HG03196 (cell line): ENCODE measurements around the gene JCHAIN.
"Not testable (repeated sequence)": the region's sequence is repeated elsewhere in the genome, so short reads cannot be mapped to it uniquely, and the experiment has no call there.

Experiments used
- ATAC-seq: cut with Tn5 transposase; IDR thresholded peaks from one replicate; pipeline ENCODE4 v1.9.1; 2021; ENCODE audit not compliant: unreplicated experiment

The JCHAIN gene

DNA sequence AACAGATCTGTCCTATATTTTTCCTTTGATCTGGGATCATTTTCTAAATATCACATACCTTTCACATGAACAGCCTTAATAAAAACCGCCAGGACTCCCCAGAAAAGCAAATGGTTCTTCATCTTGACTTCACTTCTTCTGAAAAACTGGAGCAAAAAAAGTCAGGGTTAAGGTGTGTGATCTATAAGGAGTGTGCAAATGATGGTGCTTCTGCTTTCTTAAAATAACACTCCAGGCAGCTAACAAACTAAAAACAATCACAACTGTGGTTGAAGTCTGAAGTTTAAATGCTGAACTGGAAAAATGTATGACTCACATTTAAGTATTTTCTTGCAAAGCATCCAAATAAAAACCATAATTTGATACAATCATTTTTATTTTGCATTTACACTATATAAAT is at the start of gene JCHAIN:
JCHAIN (minus strand) TSS at position 140 of the 400 bp plus-strand sequence; CDS start at position 122, 18 bp downstream.
- no peak for ATAC-seq

DNA sequence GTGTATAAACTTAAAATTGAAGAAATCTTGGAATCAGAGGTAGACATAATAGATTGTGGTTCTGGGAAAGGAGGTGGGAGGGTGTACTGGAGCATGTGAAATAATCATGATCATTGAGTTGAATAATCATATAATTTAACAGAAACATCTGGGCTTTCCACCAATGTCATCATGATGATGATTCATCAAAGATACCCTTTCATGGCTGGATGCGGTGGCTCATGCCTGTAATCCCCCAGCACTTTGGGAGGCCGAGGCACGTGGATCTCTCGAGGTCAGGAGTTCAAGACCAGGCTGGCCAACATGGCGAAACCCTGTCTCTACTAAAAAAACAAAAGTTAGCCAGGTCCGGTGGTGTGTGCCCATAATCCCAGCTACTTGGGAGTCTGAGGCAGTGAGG is 48.8 kb upstream of the JCHAIN start:
- ATAC-seq: peak; percentile 20

DNA sequence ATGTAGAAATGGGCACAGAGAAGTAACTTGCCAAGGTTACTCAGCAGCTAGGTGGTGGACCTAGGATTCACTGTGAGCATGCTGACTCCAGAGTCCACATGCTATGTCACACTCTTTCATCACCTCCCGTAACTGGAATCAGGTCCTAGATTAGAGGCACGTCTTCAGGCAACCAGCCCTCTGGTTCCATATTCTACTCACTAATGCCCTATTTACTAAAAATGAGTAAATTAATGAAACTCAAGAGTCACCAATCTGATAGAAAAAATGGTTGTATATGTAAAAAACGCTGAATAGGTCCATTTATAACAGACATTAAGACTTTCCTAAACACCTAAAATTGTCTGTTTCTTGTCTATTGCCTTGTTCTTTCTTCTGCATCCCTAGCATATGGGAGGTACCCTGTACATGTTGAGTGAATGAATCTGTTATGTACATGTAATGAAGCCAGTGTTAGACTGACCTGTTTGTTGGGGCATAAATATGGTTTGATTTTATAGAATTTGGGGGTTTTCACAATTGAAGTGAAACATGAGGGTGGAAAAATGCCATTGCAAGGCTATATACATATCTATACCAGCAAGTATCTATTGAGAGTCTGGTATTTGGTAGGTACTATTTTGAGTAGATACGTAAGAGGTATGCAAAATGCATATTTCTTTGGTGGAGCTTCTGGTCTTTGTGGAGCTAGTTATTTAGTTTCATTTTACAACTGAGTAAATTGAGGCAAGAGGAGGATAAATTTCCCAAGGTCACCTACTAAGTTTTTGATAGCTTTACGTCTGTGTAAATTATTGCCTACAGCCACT is 48.0 kb upstream of the JCHAIN start:
- peak; percentile 54 for ATAC-seq

DNA sequence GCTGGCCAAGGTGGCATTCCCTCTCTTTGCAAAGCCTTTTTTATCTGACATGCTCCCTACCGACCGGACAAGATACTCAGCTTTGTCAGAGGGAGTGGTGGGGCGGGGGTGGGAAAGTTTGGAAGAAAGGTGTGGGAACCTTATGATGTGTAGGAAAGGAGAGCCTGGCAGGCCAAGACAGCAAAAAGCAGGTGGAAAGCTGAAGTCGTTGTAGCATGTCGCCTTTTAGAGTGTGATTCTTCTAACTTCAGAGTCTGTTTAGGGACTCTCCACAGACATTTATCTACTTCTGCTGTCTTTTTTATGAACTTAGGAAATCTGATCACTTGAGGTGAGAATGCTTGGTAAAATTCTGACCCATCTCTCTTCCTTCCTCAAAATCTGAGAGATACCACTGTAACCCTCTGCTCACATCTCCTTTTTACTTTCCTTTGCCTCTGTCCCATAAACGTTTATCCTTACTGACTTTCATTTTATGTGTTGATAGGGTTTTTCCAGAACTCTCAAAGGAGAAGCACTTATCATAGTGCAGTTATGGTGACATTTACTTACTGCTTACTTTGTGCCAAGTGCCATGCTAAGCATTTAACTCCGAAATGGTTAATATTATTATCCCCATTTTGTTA is 47.3 kb upstream of the JCHAIN start:
- ATAC-seq: no peak

DNA sequence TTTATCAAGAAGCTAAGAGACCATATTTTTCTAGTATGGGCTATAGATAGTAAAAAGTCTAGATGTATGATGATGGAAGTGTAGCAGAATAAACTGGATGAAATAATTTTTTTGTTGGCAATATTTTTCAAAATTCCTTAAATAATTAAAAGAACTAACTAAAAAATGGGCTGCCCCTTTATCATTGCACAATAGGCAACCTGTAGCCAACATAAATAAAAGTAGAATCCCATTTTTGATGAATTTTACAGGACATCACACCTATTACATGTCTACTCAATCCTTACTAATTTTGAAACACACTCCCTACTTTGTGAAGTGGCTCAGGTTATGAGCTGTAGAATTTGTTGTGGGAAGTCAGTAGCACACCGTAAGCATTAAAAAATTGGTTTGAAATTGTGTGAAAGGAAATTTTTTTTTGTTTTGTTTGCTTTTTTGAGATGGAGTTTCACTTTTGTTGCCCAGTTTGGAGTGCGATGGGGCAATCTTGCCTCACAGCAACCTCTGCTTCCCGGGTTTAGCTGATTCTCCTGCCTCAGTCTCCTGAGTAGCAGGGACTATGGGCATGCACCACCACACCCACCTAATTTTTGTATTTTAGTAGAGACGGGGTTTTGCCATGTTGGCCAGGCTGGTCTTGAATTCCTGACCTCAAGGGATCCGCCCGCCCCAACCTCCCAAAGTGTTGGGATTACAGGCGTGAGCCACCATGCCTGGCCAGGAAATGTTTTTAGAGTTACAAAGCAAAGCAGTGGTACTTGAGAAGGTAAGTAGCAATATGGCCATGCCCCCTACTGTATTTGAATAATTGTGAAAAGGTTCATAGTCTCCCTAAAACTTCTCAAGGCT is 46.5 kb upstream of the JCHAIN start:
- ATAC-seq: no peak

DNA sequence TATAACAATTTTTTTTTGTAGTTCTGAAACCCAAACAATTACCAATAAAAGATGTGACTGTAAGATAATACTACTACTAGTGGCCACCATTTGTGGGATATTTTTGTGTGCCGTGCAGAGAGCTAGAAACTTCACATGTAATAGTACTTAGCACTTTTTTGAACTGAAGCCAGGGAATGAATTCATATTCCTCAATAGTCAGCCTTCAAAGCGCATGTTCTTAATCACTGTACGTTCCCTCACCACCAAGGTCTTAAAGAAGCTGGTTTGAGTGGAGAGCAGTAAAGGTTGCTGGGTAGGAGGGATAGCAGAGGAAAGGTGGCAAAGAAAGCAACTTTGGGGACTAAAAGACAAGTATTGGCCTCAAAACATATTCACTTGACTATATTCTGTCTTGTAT is 45.8 kb upstream of the JCHAIN start:
- no peak for ATAC-seq

DNA sequence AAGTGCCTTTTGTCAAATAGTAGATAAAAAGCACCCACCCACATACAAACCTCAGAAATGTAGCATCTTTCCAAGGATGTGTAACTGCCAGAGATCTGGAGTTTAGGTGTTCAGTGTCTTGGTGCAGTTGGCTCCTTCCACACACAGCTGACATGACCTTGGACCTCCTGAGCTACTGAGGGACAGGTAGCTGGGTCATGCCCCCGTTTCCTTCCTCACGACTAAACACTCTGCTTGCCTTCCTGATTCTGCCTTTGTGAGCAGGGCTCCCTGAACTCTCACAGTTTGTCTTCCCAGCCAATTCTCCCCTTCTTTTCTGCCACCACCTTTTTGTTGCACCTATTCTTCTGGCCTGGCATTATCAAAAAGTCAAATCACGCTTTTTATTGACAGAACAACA is 45.3 kb upstream of the JCHAIN start:
- no peak for ATAC-seq

DNA sequence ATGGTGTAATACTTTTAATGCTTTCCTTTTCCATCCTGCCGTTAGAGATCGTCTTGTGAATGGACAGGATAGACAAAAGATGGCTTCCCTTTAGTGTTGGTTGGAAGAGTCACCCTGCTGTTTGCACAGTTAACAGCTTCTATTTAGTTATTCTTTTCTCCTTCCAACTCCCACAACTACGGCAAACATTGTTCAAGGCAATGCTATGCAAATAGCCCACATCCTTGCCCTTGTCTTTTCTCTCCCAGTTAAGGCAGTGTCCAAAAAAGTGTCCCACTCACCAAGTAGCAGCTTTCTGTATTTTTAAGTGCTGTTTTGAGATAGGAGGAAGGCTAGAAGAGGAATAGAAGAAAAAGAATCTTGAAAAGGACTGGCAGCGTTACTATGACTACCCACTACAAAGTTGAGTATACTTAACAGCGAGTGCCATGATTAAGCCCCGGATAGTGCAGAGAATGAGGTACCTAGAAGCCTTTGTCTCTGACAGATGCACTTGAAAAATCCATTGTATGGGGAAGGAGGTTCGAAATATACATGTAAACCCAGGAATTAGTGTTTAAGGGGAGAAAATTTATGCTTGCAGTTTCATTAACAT is 43.4 kb upstream of the JCHAIN start:
- no peak for ATAC-seq

DNA sequence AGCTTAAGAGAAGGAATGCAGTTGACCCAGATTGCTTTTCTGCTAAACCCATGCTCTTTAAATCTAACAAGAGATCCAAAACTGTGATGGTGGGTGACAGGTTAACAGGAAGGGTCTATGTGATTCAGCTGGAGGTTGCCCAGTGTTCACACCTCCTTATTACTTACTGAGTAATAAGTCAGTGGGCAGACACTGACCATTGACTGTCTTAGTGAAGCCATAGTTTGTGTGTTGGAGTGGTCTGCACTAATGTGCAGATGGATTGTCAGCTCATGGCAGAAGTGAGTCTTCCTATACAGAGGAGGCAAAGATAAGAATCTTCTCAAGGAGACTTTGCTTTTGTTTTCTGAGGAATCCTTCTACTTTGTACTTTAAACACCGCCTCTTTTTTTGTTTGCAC is 40.2 kb upstream of the JCHAIN start:
- ATAC-seq: no peak

DNA sequence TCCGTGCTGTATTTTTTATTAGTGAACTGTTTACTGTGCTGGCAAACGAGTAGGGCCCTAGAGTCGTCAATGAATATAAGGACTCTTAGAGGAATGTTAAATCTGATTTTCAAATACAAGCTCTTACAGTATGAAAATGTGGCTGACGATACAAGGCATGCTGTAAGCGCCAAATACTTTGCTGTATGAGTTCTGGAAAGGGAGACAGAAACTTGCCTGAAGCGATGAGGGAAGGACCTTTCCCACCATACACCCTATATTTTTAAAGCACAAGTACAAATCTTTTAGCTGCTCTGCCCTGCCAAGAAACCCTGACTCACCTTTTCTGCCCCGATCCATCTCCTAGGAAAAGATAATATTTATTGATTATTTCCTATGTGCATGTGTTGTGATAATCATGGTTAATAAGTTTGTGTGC is 39.7 kb upstream of the JCHAIN start:
- ATAC-seq: no peak

DNA sequence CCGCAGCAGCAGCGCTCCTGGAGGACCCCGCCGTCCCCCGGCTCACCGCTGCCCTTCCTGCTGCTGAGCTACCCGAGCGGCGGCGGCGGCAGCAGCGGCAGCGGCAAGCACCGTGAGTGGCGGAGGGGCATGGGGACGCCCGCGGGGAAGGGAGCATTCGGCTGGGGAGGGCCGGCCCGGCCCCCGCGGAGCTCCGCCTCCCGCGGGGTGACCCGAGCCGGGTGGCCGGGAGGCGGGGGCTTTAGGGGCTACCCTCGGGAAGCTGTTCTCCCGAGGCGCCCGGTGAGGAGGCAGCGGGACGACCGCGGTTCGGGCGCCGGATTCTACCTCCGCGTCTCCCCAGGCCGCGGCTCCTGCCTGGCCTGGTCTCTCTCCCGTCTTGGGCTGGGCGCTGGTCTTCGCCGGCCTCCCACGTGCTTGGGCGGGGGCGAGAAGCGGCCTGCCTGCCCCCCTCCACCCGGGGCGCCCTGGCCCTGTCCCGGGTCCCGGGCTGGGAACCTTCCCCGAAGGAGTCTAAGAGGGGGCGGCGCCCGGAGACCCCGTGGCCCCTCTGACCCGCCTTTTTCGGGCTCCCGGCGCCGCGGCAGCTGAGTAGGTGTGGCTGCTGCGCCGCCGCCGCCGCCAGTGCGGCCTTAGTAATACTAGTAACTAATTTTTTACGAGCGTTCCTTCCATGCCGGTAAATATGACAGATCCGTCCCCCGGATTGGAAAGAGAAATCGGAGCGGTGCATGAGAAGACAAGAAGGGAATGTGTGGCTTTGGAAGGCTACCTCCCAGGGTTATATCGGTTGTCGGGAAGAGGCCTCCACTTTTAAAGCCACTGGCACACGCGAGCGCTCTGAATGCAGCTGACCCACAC is 39.1 kb upstream of the JCHAIN start:
- peak; percentile 53 for ATAC-seq

DNA sequence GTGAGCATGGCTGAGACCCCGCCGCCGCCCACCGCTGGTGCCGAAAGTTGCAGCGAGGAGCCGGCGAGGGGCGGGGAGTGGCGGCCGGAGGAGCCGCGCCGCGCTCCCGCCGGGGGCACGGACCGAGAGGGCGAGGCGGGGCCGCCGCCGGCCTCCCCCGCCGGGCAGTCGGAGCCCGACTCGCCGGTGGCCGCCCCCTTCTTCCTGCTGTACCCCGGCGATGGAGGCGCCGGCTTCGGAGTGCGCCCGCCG is 38.5 kb upstream of the JCHAIN start:
- peak; percentile 34 for ATAC-seq

DNA sequence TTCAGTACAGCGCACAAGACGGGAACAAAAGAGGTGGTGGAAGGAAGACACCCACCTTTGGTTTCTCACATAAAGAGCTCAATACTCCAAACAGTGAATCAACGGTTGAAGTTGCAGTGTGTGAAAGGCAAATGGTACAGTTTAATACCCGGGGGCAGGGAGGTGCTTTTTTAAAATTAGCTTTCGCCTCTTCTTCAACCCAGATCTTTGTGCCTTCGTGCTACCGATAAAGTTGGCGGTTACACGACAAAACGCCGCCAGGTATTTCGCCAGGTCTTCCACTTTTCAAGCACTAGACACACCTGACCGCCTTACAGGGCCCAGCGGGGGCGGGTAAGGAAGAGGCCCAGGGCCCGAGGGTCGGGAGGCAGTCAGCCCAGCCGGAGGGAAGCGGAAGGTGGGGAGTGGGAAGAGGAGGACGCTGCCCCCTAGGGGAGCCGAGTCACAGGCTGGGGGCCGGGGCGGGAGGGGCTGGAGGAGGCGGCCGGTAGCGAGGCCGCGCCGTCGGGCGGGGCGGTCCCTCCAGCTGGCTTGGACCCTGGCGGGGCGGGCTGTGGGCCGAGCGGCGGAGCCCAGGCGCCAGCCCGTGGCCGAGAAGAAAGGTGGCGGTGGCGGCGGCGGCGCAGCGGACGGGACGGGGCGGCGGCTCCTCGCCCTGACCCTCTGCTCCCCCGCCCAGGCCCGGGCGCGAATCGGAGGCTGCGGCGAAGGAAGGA is 38.1 kb upstream of the JCHAIN start:
- peak; percentile 65 for ATAC-seq

DNA sequence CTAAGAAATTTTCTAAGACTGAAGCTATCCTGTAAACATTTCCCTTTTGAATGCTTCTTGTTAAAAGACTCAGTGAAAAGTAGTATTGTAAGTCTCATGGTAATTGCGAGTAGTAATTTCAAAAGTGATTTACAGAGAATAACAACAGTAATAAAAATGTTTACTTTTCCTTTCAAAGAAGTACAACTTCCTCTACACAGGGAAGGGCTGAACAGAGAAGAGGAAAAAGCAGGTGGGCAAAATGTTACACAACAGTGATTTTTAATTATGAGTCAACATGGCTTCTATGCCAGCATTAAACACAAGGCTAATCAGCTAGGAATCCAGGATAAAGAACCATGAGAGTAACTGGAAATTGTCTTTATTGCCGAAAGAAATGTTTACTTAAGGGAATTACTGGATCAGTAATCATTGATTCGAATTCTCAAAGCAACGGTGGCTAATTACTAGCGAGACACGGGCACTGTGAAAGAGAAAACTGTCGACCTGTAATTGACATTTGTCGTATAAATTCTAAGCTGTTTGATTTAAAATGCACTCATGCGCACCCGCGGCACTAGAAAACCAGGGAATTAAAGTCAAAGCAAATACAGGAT is 37.4 kb upstream of the JCHAIN start:
- ATAC-seq: no peak

DNA sequence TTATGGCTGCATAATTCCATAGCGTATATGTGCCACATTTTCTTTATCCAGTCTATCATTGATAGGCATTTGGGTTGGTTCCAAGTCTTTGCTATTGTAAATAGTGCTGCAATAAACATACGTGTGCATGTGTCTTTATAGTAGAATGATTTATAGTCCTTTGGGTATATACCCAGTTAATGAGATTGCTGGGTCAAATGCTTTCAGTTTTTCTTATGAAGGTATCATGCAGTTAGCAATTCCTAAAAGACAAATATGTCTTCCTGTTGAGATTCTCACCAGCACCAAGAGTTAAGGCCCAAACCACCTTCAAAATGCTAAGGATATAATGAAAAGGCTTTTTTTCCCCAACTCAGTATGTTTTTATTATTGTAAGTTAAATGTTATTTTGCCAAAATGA is 36.3 kb upstream of the JCHAIN start:
- ATAC-seq: not testable (repeated sequence)

DNA sequence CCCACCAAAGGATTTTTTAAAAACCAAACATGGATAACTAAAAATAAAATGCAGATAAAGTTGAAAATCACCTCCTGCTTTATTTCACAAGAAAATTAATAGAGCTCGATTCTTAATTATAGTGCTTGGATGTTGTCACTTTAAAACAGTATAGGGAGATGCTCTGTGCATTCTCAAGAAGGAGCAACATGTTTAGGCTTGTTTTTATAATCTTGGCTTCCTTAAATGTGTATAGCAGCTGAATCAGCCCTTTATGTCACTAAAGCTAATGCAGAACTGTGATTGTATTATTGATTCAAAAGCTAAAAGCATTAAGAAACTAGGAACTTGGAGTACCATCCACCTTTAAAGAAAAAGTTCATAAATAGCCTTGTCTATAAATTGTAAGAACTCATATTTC is 35.0 kb upstream of the JCHAIN start:
- no peak for ATAC-seq

DNA sequence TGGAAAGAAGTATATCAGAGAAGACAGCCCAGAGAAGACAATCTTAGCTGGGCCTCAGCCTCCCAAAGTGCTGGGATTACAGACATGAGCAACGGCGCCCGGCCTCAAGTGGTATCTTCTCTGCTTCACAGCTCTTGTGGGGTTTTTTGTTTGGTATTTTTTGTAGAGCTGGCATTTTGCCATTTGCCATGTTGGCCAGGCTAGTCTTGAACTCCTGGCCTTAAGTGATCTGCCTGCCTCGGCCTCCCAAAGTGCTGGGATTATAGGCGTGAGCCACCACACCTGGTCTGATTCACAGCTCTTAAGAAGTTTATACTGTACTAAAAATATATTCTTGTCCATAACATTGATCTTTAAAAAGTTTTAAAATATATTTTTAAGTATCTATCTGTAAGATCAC is 34.4 kb upstream of the JCHAIN start:
- ATAC-seq: no peak

DNA sequence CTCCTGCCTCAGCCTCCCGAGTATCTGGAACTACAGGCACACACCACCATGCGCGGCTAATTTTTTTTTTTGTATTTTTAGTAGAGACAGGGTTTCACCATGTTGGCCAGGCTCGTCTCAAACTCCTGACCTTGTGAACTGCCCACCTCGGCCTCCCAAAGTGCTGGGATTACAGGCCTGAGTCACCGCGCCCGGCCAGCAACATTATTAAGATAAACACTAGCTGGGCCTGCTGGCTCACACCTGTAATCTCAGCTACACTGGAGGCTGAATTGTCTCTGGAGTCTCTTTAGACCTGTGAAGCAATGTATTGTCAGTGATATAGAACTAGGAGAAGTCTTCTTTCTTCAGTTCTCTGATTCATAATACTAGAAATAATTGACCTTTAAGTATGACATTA is 32.1 kb upstream of the JCHAIN start:
- ATAC-seq: not testable (repeated sequence)

DNA sequence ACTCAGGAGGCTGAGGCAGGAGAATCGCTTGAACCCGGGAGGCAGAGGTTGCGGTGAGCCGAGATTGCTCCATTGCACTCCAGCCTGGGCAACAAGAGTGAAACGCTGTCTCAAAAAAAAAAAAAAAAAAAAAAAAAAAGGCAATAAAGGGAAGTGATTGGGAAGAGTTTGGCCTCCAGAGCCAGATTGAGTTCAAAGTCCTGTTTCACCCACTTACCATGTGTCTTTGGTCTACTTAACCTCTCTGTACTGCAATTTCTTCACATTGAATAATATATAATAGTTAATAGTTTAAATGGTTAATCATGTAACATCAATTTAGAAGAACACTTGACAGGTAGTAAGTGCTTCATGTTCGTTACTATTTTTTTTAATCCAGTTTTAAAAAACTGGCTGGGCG is 28.3 kb upstream of the JCHAIN start:
- not testable (repeated sequence) for ATAC-seq

DNA sequence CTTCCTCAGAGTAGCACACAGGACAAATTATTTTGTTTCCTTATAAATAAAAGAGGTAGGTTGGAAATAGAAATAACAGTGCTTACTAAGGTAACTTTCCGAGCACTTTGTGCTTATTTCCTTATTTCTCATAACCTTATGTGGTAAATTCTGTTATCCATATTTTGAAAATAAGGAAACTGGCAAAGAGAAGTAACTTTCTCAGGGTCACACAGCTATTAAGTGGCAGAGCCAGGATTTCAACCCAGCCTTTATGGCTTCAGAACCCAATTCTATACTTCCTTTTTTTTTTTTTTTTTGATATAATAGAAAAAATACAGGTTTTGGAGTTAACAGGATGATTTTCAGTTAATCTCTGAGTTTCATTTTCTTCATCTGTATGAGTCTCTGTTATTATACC is 25.4 kb upstream of the JCHAIN start:
- ATAC-seq: no peak
